Activated T-helper 1 cell treated with Interleukin-2 at 50 U/mL for 16 hours (primary cell): ENCODE results near the gene GSC2.

Experiments
- DNase-seq: peaks from one replicate; pipeline ENCODE4 v3.0.0-alpha.2; 2020; ENCODE audit warnings: low read depth

GSC2 gene

GRCh38 chr22:19149991-19150390, at the start of gene GSC2:
TSS of gene GSC2 (minus strand) at chr22:19150292. CDS start at chr22:19150283, 9 bp downstream.
- no peak for DNase-seq

DNA sequence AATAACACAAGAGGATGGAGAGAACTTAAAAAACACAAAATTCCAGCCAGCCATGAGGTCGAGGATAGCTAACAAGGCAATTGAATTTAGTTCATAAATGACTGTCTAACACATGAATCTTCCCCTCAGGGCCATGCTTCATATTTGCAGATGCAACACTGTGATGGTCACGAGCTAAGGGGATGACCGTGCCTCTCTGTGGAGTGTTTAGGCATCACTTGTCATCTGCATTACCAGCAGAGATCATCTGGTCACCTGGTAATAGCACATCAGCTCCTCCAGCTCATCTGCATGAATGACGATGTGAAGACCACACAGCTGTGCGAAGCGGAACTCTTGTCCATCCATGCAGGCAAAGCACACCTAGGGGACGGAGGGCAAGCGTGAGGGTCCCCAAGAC, 49.4 kb upstream of the GSC2 start:
- DNase-seq: no peak

DNA sequence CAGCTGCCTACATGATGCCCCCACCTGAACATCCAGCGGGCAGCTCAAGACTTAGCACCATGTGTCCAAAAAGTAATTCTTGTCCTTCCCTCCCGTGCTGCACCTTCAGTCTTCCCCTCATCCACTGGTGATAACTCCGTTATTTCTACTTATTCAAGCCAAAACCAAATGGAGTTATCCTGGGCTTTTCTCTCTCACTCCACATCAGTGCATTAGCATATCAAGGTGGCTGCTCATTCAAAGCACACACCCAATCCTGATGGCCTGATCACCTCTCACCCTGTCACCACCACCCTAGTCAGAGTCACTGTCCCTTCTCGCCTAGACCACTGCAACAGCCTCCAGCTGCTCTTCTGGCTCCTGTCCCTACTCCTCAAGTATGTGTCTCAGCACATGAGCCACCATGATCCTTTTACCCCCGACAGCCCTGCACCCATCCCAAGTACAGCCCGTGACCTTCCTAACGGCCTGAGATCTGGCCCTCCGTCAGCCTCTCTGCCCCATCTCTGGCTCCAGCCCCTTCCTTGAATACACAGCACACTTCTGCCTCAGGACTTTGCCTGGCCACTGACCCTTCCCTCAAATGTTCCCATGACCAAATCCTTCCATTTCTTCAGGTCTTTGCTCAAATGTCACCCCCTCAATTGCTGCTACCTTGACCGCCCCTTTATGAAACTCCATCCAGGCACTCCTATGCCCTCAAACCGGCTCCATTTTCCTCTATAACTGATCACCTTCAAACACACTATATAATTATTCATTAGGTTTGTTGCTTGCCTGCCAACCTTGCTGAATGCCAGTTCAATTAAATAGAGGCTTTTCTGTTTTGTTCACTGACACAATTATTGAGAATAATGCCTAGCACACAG, 48.1 kb upstream of the GSC2 start:
- no peak for DNase-seq

GRCh38 chr22:19196841-19197612, 46.9 kb upstream of the GSC2 start:
- no peak for DNase-seq

DNA sequence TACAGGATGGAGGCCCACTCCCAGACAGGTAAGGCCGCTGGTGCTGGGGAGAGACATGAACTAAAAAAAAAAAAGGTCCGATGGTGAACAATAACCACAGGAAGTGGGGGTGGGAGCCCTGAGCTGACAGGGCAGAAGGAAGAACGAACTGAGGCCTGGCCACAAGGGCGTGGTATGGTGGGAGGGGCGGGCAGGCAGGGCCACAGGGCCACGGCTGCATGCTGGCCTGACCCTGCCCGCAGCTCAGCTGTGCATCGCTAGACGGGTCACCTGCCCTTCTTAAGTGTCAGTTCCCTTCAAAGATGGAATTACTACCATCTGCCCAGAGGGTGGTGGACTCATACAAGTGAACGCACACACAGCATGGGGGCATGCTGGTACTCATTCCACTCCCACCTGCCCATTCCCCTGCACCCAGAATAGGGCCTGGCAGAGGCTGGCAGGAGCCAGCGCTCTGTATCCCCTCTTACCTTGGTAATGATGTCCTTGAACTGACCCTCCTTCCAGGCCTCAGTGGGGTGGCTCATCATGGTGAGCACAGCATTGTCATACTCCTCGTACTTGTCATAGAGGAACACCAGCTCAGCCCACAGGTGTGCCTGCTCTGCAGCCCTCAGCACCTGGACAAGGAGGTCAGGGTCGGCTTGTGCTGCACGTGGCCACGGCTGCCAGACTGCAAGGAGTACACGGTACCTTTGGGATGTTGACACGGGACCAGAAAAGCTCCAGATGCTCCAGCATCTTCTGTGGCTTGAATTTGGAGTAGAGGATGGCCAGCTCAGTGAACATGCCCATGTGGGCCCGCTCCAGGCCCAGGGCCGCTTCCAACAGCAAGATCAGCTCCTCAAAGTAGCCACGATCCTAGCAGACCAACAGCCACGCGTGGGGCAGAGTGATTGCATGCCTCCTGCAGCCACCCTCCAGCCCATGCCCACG, 46.0 kb upstream of the GSC2 start:
- DNase-seq: no peak

DNA sequence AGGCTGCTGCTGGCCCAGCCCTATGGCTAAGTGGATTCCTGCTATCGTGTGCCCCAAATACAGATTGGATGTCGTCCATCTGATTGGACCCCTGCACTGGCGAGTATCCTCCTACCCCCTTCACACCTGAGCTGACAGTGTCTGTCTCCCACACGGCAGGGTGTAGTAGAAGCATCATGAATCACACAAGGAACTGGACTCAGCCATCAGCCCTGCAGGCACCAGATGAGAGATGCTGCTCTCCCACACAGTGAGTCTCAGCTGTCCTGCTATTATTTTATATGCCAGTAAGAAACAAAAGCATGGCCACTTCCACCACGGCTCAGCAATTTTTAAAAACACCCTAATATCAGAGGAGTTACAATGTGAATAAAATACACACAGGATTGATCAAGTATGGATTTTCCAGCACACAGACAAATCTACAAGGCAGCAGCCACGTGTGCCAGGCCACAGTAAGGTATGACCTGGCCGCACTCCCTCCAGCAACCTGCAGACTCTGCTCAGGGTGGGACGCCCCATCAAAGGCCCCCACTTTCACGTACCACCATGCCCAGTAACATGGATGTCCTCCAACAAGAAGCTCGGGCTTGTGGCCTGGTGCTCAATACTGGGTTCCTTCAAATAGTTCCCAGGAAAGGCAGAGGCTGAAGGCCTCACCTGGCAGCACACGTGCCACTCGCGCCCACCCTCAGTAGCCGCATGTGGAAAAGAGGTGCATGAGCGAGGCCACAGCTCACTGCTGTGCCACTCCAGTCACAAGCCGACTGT, 44.9 kb upstream of the GSC2 start:
- DNase-seq: no peak

DNA sequence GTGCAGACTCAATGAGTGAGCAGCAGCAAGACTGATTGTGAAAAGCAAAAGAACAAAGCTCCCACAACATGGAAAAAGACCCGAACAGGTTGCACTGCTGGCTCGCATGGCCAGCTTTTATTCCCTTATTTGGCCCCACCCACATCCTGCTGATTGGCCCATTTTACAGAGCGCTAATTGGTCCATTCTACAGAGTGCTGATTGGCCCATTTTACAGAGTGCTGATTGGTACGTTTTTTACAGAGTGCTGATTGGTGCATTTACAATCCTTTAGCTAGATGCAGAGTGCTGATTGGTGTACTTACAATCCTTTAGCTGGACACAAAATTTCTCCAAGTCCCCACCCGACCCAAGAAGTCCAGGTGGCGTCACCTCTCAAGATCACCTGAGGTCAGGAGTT, 43.8 kb upstream of the GSC2 start:
- no peak for DNase-seq

DNA sequence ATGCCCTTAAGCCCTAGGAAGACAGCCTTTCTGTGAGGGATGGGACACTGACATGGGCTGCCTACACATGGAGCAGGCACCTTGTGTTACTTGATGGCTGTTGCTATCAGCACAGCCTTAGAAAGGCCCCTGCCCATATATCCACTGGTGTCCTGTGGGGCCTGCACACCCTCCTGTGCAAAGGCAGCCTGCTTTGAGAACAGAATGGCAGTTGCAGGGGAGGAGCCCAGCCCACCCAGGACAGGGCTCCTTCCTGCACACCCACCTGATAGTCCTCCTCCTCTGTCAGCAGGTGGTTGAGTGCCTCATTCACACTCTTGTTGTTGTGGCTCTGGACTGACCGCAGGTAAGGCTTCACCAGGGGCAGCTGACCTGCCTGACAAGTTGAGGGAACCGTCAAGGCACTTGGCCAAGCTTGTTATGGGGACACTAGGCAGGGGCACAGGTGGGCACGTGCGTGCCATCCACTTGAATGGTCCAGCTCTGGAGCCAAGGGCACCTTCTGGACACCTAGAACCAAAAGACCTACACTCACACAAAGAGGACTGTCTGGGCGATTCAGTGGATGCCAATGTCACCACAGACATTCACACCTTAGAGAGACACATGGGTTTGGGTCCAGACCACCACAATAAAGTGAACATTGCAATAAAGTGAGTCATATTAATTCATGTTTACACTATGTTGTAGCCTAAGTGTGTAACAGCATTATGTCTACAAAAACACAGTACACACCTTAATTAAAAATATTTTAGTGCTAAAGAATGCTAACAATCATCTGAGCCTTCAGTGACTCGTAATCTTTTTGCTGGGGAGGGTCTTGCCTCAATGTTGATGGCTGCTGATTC, 37.8 kb upstream of the GSC2 start:
- no peak for DNase-seq

- DNase-seq: no peak
Measured at GRCh38 chr22:19184276-19184997, 34.3 kb upstream of the GSC2 start.

- DNase-seq: no peak
Measured at GRCh38 chr22:19183216-19183615, 33.1 kb upstream of the GSC2 start.

GRCh38 chr22:19182472-19183157, 32.5 kb upstream of the GSC2 start:
- DNase-seq: no peak

GRCh38 chr22:19181786-19182471, 31.8 kb upstream of the GSC2 start:
- DNase-seq: no peak

DNA sequence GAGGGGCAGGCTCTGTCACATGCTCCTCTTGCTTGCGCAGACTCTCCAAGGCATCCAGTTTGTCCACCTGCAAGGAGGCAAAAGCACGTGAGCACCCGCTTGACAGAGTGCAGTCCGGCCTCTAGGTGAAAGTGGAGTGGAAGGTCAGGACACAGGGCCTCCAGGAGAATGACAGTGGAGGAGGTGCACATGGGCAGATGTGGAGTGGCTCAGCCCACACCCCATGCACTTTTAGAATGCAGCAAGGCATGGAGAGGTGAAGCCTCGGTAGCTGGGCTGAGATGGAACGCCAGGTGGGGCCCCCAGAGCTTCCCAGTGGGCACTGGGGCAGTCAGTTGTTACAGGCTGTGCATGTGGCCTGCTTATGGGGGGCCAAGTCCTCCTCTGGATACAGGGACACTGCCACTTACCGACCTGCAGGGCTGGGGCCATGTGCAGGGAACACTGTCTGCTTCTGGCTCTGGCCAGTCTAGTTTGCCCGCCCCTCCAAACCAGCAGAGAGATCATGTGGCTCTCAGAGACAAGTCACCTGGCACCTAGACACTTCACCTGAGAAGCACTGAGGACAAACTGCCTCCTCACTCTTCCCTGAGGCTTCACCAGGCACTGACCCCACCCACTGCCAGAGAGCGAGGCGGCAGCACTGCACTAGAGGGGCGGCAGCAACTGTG, 30.8 kb upstream of the GSC2 start:
- no peak for DNase-seq

GRCh38 chr22:19180234-19180633, 30.1 kb upstream of the GSC2 start:
- DNase-seq: no peak

GRCh38 chr22:19179497-19180048, 29.5 kb upstream of the GSC2 start:
- no peak for DNase-seq

GRCh38 chr22:19178657-19179496, 28.8 kb upstream of the GSC2 start, which contains the start of gene SLC25A1:
TSS of gene SLC25A1 (minus strand) at chr22:19178736. CDS start at chr22:19178673, 63 bp downstream.
- peak; percentile 70 for DNase-seq
